Muscle of leg (tissue), 11 donors: ENCODE data around the gene VMAC. TPM values are rescaled to one million over a fixed set of nuclear protein-coding genes. Genes with fewer than 3 reads are reported as not detected.
A peak's percentile ranks its signal among the peaks of the same experiment; 100 is the strongest.

Experiments
- DNase-seq: peaks from one replicate; pipeline ENCODE4 v3.0.0; 2013
- H3K27ac ChIP-seq: one replicate; pipeline ENCODE4 v1.5.1; 2013; ENCODE audit warnings: mild to moderate bottlenecking, low read length, control low read depth
- H3K27me3 ChIP-seq: one replicate; pipeline ENCODE4 v1.6.1; 2013; ENCODE audit warnings: low read length; ENCODE audit not compliant: control insufficient read depth, insufficient read depth
- H3K36me3 ChIP-seq: one replicate; pipeline ENCODE4 v1.6.1; 2013; ENCODE audit warnings: low read length; ENCODE audit not compliant: control insufficient read depth, insufficient read depth
- H3K4me1 ChIP-seq: one replicate; pipeline ENCODE4 v1.6.1; 2013; ENCODE audit warnings: low read length; ENCODE audit not compliant: control insufficient read depth, insufficient read depth
- H3K4me3 ChIP-seq: one replicate; pipeline ENCODE4 v1.5.1; 2013; ENCODE audit warnings: low read length, control low read depth
- H3K9me3 ChIP-seq: replicated peaks from 2 replicates; pipeline ENCODE4 v1.6.1; 2013; ENCODE audit warnings: low read depth, low read length; ENCODE audit not compliant: control insufficient read depth
- WGBS: methylation state at CpG from one replicate; pipeline ENCODE4 v1.1.5; 2013; ENCODE audit warnings: missing lambda C conversion rate; ENCODE audit not compliant: insufficient coverage; 5-methylcytosine and 5-hydroxymethylcytosine counted together
- polyA plus RNA-seq, 8 donors: library from polyadenylated mRNA; unstranded; fragments of 120-200 nt; gene quantifications; one replicate each; pipeline versions ENCODE4 v1.2.1 to v1.2.3, GENCODE V29; 2013; ENCODE audit warnings: inconsistent platforms in 1 of 8, low replicate concordance in 1 of 8; ENCODE audit not compliant: insufficient read length in 8 of 8, insufficient read depth in 1 of 8
- total RNA-seq: library from RNA; stranded (reverse); fragments of 120-200 nt; gene quantifications from one replicate; pipeline ENCODE4 v1.2.4, GENCODE V29; 2013

The VMAC gene
- total and polyA plus RNA-seq, 9 donors: 2.0 to 4.5 (median 3.6) TPM

- Histone ChIP-seq H3K27me3 (peaks cover 17% of the 10 kb centered on the region), H3K9me3 (no peaks in the 10 kb centered on the region), H3K4me1 (peaks cover 41% of the 10 kb centered on the region), H3K36me3 (peaks cover 33% of the 10 kb centered on the region), H3K4me3 (no peak overlapping the region), H3K27ac (no peak overlapping the region)
- DNase-seq: no peak
- 86% methylated on average over 12 of the region's 28 CpGs for WGBS
Observed at GRCh38 chr19:5894704-5895349, 9.8 kb upstream of the VMAC start.

GRCh38 chr19:5895409-5895808 is 9.3 kb upstream of the VMAC start:
- Histone ChIP-seq H3K4me3 (no peak overlapping the region), H3K36me3 (peaks cover 37% of the 10 kb centered on the region), H3K27ac (no peak overlapping the region), H3K27me3 (peaks cover 17% of the 10 kb centered on the region), H3K4me1 (peaks cover 41% of the 10 kb centered on the region), H3K9me3 (no peaks in the 10 kb centered on the region)
- no peak for DNase-seq
- WGBS: 73% methylated on average over 14 of the region's 15 CpGs

- Histone ChIP-seq H3K4me1 (peaks cover 41% of the 10 kb centered on the region), H3K27ac (no peak overlapping the region), H3K4me3 (no peak overlapping the region), H3K36me3 (peaks cover 39% of the 10 kb centered on the region), H3K9me3 (no peaks in the 10 kb centered on the region), H3K27me3 (peaks cover 15% of the 10 kb centered on the region)
- DNase-seq: no peak
- 89% methylated on average over 8 of the region's 8 CpGs for WGBS
Observed at GRCh38 chr19:5895890-5896289, 8.8 kb upstream of the VMAC start.

- Histone ChIP-seq H3K4me3 (no peak overlapping the region), H3K4me1 (peaks cover 41% of the 10 kb centered on the region)
- WGBS: 89% methylated on average over 27 of the region's 29 CpGs
Observed at GRCh38 chr19:5896365-5897076, 8.2 kb upstream of the VMAC start.

GRCh38 chr19:5897189-5897969 is 7.3 kb upstream of the VMAC start:
- 80% methylated on average over 21 of the region's 30 CpGs for WGBS
- Histone ChIP-seq H3K27ac (no peak overlapping the region), H3K4me1 (peaks cover 32% of the 10 kb centered on the region), H3K36me3 (peaks cover 43% of the 10 kb centered on the region), H3K9me3 (no peaks in the 10 kb centered on the region), H3K27me3 (peaks cover 1% of the 10 kb centered on the region), H3K4me3 (no peak overlapping the region)
- no peak for DNase-seq

More at GRCh38 chr19:5896365-5897076, 8.2 kb upstream of the VMAC start:
- Histone ChIP-seq H3K36me3 (peaks cover 43% of the 10 kb centered on the region), H3K9me3 (no peaks in the 10 kb centered on the region), H3K27ac (no peak overlapping the region), H3K27me3 (peaks cover 9% of the 10 kb centered on the region)
- no peak for DNase-seq

- Histone ChIP-seq H3K4me1 (peaks cover 16% of the 10 kb centered on the region), H3K27me3 (no peaks in the 10 kb centered on the region), H3K9me3 (no peaks in the 10 kb centered on the region), H3K4me3 (no peak overlapping the region), H3K27ac (no peak overlapping the region), H3K36me3 (peaks cover 33% of the 10 kb centered on the region)
- WGBS: 91% methylated on average over 12 of the region's 13 CpGs
- DNase-seq: no peak
Observed at GRCh38 chr19:5899728-5900526, 4.7 kb upstream of the VMAC start.

- no peak overlapping the region for H3K27ac ChIP-seq
- DNase-seq: no peak
- 77% methylated on average over 5 of the region's 8 CpGs for WGBS
- no peaks in the 10 kb centered on the region for H3K9me3 ChIP-seq
- peaks cover 20% of the 10 kb centered on the region for H3K4me1 ChIP-seq
- H3K4me3 ChIP-seq: no peak overlapping the region
- peaks cover 23% of the 10 kb centered on the region for H3K36me3 ChIP-seq
- no peaks in the 10 kb centered on the region for H3K27me3 ChIP-seq
Observed at GRCh38 chr19:5900976-5901375, 3.7 kb upstream of the VMAC start.

GRCh38 chr19:5903056-5903623 is 1.5 kb upstream of the VMAC start:
- Histone ChIP-seq H3K4me3 (peak overlapping the region; percentile 100), H3K36me3 (peaks cover 12% of the 10 kb centered on the region), H3K27ac (peak overlapping the region; percentile 98), H3K4me1 (peaks cover 19% of the 10 kb centered on the region), H3K27me3 (no peaks in the 10 kb centered on the region), H3K9me3 (no peaks in the 10 kb centered on the region)
- under 1% methylated on average over 22 of the region's 27 CpGs for WGBS
- no peak for DNase-seq

GRCh38 chr19:5903624-5904351 is 884 bp upstream of the VMAC start, which contains the start of gene NDUFA11:
NDUFA11 (minus strand) TSS chr19:5903790; CDS start chr19:5903708, 82 bp downstream.
- Histone ChIP-seq H3K27me3 (no peaks in the 10 kb centered on the region), H3K27ac (peak within 1 kb of the TSS; percentile 98), H3K4me3 (peak within 1 kb of the TSS; percentile 100), H3K9me3 (no peaks in the 10 kb centered on the region), H3K4me1 (peaks cover 17% of the 10 kb centered on the region), H3K36me3 (peaks cover 10% of the 10 kb centered on the region)
- peak; percentile 98 for DNase-seq
- WGBS: under 1% methylated on average over 57 of the region's 57 CpGs
